Measurements from ENCODE around the gene PRR15L. TPM values are rescaled to one million over a fixed set of nuclear protein-coding genes. Genes with fewer than 3 reads are reported as not detected.

The PRR15L gene
- total and polyA plus RNA-seq, 11 donors = 0.04 to 2.7 TPM; not detected in 9

DNA sequence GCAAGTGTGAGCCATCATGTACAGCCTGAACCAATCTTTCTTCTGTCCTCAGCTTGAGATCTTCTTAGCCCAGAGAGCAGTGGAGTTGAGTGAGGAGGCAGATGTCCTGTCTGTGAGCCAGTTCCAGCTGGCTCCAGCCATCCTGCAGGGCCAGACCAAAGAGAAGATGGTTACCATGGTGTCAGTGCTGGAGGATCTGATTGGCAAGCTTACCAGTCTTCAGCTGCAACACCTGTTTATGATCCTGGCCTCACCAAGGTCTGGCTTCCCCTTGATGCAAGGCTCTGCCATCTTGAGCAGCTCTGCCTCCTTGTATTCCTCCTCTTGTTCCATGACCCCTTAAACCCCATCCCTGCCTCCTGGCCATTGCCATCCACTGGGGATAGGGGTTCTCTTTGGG is 22.9 kb upstream of the PRR15L start:
- no peak overlapping the region for H3K4me3 ChIP-seq
- DNase-seq (no peak), ATAC-seq (no peak)
- TF ChIP-seq, protein P1, sequence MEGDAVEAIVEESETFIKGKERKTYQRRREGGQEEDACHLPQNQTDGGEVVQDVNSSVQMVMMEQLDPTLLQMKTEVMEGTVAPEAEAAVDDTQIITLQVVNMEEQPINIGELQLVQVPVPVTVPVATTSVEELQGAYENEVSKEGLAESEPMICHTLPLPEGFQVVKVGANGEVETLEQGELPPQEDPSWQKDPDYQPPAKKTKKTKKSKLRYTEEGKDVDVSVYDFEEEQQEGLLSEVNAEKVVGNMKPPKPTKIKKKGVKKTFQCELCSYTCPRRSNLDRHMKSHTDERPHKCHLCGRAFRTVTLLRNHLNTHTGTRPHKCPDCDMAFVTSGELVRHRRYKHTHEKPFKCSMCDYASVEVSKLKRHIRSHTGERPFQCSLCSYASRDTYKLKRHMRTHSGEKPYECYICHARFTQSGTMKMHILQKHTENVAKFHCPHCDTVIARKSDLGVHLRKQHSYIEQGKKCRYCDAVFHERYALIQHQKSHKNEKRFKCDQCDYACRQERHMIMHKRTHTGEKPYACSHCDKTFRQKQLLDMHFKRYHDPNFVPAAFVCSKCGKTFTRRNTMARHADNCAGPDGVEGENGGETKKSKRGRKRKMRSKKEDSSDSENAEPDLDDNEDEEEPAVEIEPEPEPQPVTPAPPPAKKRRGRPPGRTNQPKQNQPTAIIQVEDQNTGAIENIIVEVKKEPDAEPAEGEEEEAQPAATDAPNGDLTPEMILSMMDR (IDR thresholded peaks at IDR 0.05) = no peak
- no peak for TF ChIP-seq POLR2A (IDR thresholded peaks at IDR 0.05)
- no peaks in the 10 kb centered on the region for H3K9me3 ChIP-seq
- H3K36me3 ChIP-seq = peaks cover 0 to 89% (median 71%) of the 10 kb centered on the region in 9 donors
- H3K27ac ChIP-seq = no peak overlapping the region
- H3K4me1 ChIP-seq = peaks cover 0 to 39% (median 15%) of the 10 kb centered on the region in 12 donors
- intact Hi-C loops (cut with DNase I) = no loop called here
- H3K27me3 ChIP-seq = no peaks in the 10 kb centered on the region

DNA sequence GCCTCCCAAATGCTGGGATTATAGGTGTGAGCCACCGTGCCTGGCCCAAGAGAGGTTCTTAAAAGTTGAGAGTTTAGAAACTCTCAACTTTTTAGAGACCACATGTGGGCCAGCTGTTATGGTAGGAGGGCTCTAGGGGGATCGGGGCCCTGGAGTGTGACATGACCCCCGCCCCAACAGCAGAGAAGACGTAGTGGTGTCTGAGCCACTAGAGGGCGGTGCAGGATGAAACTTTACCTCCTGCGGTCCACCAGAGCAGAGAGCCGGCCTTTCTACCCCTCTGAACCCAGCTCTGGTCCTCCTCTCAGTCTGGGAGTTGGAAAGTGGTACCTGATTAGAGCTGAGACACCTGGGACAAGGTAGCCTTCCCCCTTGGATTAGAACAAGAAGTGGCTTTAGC is 20.6 kb upstream of the PRR15L start:
- intact Hi-C loops (cut with DNase I) = loop anchor here in 8 of 10 donors (1.0 to 10.0 kb wide), 5 partner anchors 38 to 154 kb away; partner anchors contain the start of gene SCRN2 (in 1 of the 8)
- ATAC-seq = peak in 3 of 4 donors; percentile 68 to 80 (median 77)

DNA sequence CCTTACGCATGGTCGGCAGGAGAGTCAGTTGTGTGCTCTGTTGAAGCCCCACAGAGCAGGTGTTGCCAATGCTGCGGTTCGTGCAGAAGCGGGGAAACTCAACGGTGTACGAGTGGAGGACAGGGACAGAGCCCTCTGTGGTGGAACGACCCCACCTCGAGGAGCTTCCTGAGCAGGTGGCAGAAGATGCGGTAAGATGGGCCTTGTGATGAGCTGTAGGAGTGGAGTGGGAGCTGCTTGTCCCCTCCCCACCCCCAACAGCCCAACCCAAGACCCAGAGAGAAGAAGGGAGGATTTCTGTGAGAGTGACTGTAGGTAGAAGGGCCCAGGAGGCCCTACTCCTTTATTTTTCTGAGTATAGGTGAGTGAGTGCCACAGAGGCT is 18.1 kb upstream of the PRR15L start:
- H3K4me1 ChIP-seq = peaks cover 0 to 24% (median 9%) of the 10 kb centered on the region in 12 donors
- DNase-seq = no peak
- 88 to 95% (median 95%) methylated on average over 10 of the region's 10 CpGs for WGBS, 4 donors
- no peaks in the 10 kb centered on the region for H3K9me3 ChIP-seq
- intact Hi-C loops (cut with DNase I) = loop anchor here in 2 of 10 donors (5.0 to 10.0 kb wide), 2 partner anchors 131 to 156 kb away; partner anchors contain the start of gene SCRN2 (in 1 of the 2)
- peaks cover 0 to 79% (median 71%) of the 10 kb centered on the region in 9 donors for H3K36me3 ChIP-seq
- H3K27me3 ChIP-seq = no peaks in the 10 kb centered on the region
- no peak overlapping the region for H3K27ac ChIP-seq
- no peak overlapping the region for H3K4me3 ChIP-seq
- no peak for ATAC-seq
- no peak for TF ChIP-seq POLR2A (IDR thresholded peaks at IDR 0.05)
- TF ChIP-seq, protein P1 (IDR thresholded peaks at IDR 0.05) = no peak

More for the DNA sequence above, 20.6 kb upstream of the PRR15L start:
- Histone ChIP-seq H3K4me3 (no peak overlapping the region), H3K27ac (no peak overlapping the region), H3K27me3 (no peaks in the 10 kb centered on the region), H3K4me1 (peaks cover 0 to 30% (median 4%) of the 10 kb centered on the region in 12 donors), H3K36me3 (peaks cover 0 to 100% (median 91%) of the 10 kb centered on the region in 9 donors), H3K9me3 (no peaks in the 10 kb centered on the region)
- DNase-seq = peak in 4 of 5 donors; percentile 49 to 62 (median 56)
- TF ChIP-seq, protein P1 (IDR thresholded peaks at IDR 0.05) = peak; percentile 56 to 76 (median 63)
- no peak for TF ChIP-seq POLR2A (IDR thresholded peaks at IDR 0.05)
- WGBS, 4 donors = 14 to 26% (median 22%) methylated on average over 6 to 7 of the region's 7 CpGs

DNA sequence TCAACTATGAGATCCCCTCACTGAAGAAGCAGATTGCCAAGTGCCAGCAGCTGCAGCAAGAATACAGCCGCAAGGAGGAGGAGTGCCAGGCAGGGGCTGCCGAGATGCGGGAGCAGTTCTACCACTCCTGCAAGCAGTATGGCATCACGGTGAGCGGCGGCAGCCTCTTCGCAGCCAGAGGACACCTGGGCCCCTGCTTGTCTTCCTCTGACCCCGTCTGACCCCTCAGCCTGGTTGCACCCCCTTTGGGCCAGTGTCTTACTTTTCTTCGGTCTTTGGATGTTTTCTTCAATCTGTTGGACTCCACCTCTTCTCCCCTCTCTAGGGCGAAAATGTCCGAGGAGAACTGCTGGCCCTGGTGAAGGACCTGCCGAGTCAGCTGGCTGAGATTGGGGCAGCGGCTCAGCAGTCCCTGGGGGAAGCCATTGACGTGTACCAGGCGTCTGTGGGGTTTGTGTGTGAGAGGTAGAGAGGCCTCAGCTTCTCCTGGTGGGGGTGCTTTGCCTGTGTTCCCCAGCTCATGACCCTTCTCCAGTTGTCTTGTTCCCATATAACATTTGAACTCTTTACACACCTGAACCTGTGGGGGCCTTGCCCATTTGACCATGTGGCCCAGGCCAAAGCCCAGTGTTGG is 17.6 kb upstream of the PRR15L start:
- H3K4me1 ChIP-seq = peaks cover 0 to 21% (median 10%) of the 10 kb centered on the region in 12 donors
- 77 to 89% (median 84%) methylated on average over 15 of the region's 15 CpGs for WGBS, 4 donors
- no peaks in the 10 kb centered on the region for H3K9me3 ChIP-seq
- ATAC-seq (no peak), DNase-seq (no peak)
- no peak overlapping the region for H3K27ac ChIP-seq
- peaks cover 0 to 74% (median 66%) of the 10 kb centered on the region in 9 donors for H3K36me3 ChIP-seq
- H3K4me3 ChIP-seq = no peak overlapping the region
- TF ChIP-seq POLR2A (IDR thresholded peaks at IDR 0.05) = no peak
- TF ChIP-seq, protein P1 (IDR thresholded peaks at IDR 0.05) = no peak
- no peaks in the 10 kb centered on the region for H3K27me3 ChIP-seq
- intact Hi-C loops (cut with DNase I) = loop anchor here in 2 of 10 donors (5.0 to 10.0 kb wide), 2 partner anchors 131 to 157 kb away; partner anchors contain the start of gene SCRN2 (in 1 of the 2)

Data from heart left ventricle (tissue), 16 donors.